Activated CD4-positive, alpha-beta T cell treated with anti-CD3 and anti-CD28 coated beads, Interleukin-2, amount 50 U/mL, for 16 hours (primary cell): ENCODE results near the gene RPL23.

Source experiments
- DNase-seq: peaks from one replicate; pipeline ENCODE4 v3.0.0-alpha.2; 2020

The RPL23 gene

GRCh38 chr17:38883592-38884526 lies 30.3 kb upstream of the RPL23 start:
- no peak for DNase-seq

- DNase-seq: no peak
Measured at GRCh38 chr17:38882870-38883269, 29.3 kb upstream of the RPL23 start.

- no peak for DNase-seq
Measured at GRCh38 chr17:38881600-38882191, 28.2 kb upstream of the RPL23 start.

- no peak for DNase-seq
Measured at GRCh38 chr17:38879878-38880665, 26.6 kb upstream of the RPL23 start.

- DNase-seq: no peak
Measured at GRCh38 chr17:38877130-38877851, 23.8 kb upstream of the RPL23 start.

GRCh38 chr17:38875477-38876075 lies 22.1 kb upstream of the RPL23 start:
- DNase-seq: no peak

GRCh38 chr17:38874505-38875400 lies 21.2 kb upstream of the RPL23 start:
- no peak for DNase-seq

GRCh38 chr17:38873640-38874380 lies 20.3 kb upstream of the RPL23 start:
- no peak for DNase-seq

- DNase-seq: no peak
Measured at GRCh38 chr17:38872671-38873385, 19.3 kb upstream of the RPL23 start.

- DNase-seq: peak; percentile 45
Measured at GRCh38 chr17:38872027-38872511, 18.5 kb upstream of the RPL23 start.

- DNase-seq: peak; percentile 87
Measured at GRCh38 chr17:38871247-38872015, 17.9 kb upstream of the RPL23 start.

GRCh38 chr17:38870259-38871165 lies 17.0 kb upstream of the RPL23 start:
- peak; percentile 73 for DNase-seq

- peak; percentile 93 for DNase-seq
Measured at GRCh38 chr17:38869526-38870258, 16.2 kb upstream of the RPL23 start, which contains the start of gene LASP1. Gene LASP1, plus strand, starts transcription at chr17:38870058. Its CDS starts 132 bp downstream, at chr17:38870190.

GRCh38 chr17:38868817-38869525 lies 15.4 kb upstream of the RPL23 start:
- peak; percentile 94 for DNase-seq

- DNase-seq: no peak
Measured at GRCh38 chr17:38867968-38868816, 14.7 kb upstream of the RPL23 start.
